ENCODE data around the gene TRERF1. TPM values are rescaled to one million over a fixed set of nuclear protein-coding genes. Genes with fewer than 3 reads are reported as not detected.

Gene TRERF1
- total RNA-seq, 1 donor from 2014 or later = 3.3 TPM

GRCh38 chr6:42424906-42425474 is 26.7 kb downstream of the TRERF1 start:
- DNase-seq (ENCODE audit: low spot score) = peak; percentile 39

DNA sequence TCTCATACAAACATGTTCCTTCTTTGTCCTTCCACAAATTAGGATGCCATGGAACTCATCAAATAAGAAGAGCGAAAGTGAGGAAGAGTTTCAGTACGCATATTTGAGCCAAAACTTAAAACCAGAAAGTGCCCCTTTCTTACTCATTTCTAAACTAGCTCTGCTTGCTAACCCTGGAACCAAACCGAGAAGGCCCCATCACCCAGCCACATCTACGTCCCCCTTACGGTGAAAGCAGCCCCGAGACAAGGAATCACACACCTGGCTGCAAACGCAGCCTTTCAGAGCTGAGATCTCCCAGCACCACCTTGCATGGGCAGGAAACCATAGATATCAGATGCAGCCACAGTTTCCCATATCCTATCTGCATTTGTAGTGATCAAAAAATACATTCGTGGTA is 28.5 kb downstream of the TRERF1 start:
- DNase-seq (ENCODE audit: low spot score) = peak; percentile 11

DNA sequence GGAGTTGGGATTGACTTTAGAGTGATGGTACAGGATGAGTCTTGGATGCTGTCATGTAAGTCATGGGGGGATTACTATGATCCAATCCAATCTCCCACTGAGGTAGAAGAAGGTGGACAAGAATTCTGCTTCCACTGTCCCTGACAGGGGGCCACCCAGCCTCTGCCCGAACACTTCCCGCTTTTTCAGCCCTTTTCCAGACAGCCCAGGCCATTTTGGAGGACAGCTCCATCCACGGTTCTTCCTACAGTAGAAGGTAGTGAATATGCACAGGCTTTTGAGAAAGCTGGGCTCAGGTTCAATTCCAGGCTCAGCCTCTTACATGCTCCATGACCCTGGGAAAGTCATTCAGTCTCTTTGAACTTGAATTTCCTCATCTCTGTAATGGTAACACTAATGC is 31.0 kb downstream of the TRERF1 start:
- DNase-seq (ENCODE audit: low spot score) = peak; percentile 53

GRCh38 chr6:42419490-42420280 is 32.0 kb downstream of the TRERF1 start:
- peak; percentile 24 for DNase-seq (ENCODE audit: low spot score)

DNA sequence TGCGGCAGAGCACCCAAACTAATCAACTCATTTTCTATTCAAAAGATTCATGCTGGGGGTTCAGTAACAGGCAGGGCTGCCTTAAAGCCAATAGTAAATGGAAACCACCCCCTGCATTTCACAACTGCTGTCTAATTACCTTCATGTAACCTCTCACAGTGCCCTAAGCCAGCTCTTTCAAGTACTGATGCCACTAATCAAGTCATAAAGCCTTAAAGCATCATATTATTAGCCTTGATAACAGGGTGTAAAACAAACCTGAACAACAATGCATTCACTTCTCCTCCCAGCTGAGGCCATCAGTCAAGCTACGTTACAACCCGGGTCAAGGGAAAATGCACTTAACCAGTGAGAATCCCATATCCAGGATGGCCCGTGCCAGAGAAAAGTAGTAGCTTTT is 33.0 kb downstream of the TRERF1 start:
- DNase-seq (ENCODE audit: low spot score) = peak; percentile 20

DNA sequence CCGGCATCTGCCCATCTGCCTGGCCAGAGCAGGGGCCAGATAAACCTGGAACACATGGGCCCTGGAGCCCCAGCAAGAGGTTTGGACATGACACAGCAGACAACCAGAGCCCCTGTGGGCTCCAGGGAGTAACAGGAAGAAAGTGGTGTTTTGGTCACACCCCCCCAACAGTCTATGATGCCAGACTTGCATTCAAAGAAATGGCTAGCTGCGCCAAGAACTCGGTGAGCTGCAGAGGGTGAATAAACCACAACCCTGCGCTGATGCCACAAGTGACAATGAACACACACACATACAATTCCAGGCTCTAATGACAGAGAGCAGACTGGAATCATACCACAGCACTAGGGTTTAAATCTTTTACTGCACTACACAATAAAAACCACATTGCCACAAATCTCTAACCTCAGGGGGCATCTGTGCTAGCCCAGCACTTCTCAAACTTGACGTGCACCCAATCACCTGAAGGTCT is 34.0 kb downstream of the TRERF1 start:
- DNase-seq (ENCODE audit: low spot score) = peak; percentile 72

GRCh38 chr6:42411406-42411805 is 40.3 kb downstream of the TRERF1 start:
- no peak for DNase-seq (ENCODE audit: low spot score)

DNA sequence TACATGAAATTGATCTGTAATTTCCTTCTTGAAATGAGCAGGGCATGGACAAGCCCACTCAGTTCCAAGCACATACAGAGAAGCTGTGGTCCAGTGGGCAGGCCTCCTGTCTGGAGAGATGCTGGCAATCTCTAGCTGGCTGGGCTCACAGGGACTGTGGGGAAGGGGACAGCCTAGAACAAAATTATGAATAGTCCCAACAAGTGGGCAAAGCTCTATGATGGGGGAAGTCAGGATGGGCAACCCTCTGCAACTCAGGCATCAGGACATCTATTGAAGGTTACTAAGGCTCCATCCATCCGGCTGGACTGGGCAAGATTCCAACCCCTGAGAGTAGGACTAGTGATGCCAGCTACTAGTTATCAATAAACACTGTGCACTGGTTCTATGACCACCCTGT is 40.9 kb downstream of the TRERF1 start:
- DNase-seq (ENCODE audit: low spot score) = peak; percentile 74

DNA sequence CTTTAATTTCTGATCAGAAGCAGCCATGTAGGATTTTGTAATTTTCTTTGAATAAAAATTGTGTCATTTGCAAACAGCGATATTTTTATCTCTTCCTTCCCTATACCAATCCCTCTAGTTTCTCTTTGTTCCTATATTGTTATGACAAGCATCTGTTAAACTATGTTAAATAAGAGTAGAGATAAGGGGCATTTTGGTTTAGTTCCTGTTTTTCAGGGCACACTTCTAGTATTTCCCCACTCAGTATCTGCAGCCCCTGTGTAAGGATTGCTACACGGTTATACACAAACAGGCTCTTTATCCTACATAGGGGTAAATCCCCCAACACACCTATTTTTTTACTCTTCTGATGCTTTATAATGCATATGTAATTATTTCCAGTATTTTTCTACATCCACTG is 42.1 kb downstream of the TRERF1 start:
- no peak for DNase-seq (ENCODE audit: low spot score)

GRCh38 chr6:42407379-42407778 is 44.3 kb downstream of the TRERF1 start:
- peak; percentile 60 for DNase-seq (ENCODE audit: low spot score)

- DNase-seq (ENCODE audit: low spot score) = peak; percentile 68
Measured at GRCh38 chr6:42406306-42407280, 45.1 kb downstream of the TRERF1 start.

DNA sequence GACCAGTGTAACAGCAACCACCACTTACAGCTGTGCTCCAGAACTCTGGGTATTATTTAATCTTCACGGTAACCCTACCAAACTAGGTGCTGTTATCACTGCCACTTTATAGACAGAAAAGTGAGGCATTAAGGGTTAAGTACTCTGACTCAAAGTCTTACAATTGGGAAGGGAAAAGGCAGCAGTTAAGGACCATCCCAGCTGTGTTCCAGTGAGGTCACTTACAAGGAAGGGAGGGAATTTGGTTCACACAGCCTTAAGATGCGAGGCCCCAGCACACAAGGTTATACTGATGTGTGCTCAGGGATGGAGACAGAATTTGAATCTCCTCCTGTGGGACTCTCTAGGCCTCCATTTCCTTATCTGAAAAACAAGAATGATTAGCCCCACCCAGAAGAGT is 46.7 kb downstream of the TRERF1 start:
- DNase-seq (ENCODE audit: low spot score) = peak; percentile 33

- peak; percentile 45 for DNase-seq (ENCODE audit: low spot score)
Measured at GRCh38 chr6:42404484-42404883, 47.2 kb downstream of the TRERF1 start.

- DNase-seq (ENCODE audit: low spot score) = peak; percentile 88
Measured at GRCh38 chr6:42403831-42404230, 47.9 kb downstream of the TRERF1 start.

- peak; percentile 41 for DNase-seq (ENCODE audit: low spot score)
Measured at GRCh38 chr6:42403421-42403820, 48.3 kb downstream of the TRERF1 start.

DNA sequence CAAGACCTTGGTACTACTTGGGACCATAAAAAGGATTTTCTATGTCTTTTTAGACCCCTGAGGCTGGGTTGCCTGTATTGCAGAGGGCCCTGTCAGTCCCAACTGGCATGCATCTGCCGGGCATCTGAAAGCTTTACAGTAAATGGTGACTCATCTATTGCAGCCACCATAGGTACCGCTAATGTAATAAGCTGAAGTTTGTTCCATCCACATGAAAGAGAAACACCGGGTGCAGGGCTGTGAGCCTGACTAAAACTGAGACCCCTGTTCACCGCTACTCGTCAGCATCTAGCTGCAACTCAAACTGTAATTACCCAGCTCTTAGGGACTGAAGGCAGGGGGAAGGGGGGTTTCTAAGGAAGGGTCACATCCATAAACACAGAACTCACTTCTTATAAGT is 49.5 kb downstream of the TRERF1 start:
- DNase-seq (ENCODE audit: low spot score) = peak; percentile 47

DNA sequence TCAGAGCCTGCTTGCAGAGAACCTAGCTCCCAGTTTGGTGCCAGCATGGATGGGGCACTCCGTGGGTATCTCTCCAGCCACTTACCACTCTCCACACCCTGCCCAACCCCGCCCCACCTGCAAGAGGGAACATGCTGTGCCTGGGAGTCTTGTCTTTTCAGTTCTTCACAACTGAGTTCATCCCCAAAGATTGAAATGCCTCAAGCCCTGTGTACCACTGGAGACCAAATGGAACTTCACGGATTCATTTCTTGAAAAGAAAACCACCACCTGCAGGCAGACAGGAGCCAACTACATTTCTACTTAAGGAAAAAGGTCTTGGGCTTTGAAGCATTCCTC is 50.1 kb downstream of the TRERF1 start:
- peak; percentile 59 for DNase-seq (ENCODE audit: low spot score)

DNA sequence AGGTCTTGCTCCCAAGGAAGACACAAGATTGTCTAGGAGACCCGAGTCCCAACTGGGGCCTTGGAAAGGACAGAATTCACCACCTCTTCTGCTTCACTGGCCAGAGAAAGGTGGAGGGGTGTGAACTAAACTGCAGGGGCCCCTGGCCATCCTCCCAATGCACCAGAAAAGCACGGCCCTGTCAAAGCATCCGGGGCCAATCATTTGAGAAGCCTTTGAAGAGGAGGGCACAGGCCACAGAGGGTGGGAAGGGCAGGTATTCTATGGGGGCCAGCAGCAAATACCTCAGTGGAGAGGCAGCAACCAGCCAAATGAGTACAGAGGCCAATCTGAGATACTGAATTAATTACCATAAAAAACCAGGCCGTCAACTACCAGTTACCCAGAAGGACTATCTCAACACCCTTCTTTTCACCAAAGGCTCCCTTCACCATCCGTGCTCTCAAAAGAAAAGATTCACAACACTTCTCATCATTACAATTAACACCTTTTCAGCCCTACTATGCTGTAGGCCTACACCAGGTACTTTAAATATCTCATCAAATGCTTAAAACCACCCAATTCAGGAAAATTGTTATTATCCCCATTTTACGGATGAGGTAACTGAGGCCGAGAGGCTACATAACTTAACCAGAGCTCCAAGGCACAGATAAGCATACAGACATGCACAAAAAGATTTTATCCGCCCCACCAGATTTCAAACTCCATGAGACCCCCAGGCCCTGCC is 50.7 kb downstream of the TRERF1 start:
- DNase-seq (ENCODE audit: low spot score) = peak; percentile 39

GRCh38 chr6:42400061-42400760 is 51.5 kb downstream of the TRERF1 start:
- DNase-seq (ENCODE audit: low spot score) = peak; percentile 59

- DNase-seq (ENCODE audit: low spot score) = peak; percentile 64
Measured at GRCh38 chr6:42396720-42397119, 55.0 kb downstream of the TRERF1 start.

Measured in mesenteric fat pad (tissue), 1 donor.